ENCODE results near the gene FAM3C.
"Not testable (repeated sequence)": the region's sequence is repeated elsewhere in the genome, so short reads cannot be mapped to it uniquely, and the experiment has no call there.

The FAM3C gene

GRCh38 chr7:121330053-121330833, 65.9 kb downstream of the FAM3C start:
- no peak for DNase-seq (ENCODE audit: low spot score)

- no peak for DNase-seq (ENCODE audit: low spot score)
Observed at GRCh38 chr7:121329191-121330052, 66.7 kb downstream of the FAM3C start.

DNA sequence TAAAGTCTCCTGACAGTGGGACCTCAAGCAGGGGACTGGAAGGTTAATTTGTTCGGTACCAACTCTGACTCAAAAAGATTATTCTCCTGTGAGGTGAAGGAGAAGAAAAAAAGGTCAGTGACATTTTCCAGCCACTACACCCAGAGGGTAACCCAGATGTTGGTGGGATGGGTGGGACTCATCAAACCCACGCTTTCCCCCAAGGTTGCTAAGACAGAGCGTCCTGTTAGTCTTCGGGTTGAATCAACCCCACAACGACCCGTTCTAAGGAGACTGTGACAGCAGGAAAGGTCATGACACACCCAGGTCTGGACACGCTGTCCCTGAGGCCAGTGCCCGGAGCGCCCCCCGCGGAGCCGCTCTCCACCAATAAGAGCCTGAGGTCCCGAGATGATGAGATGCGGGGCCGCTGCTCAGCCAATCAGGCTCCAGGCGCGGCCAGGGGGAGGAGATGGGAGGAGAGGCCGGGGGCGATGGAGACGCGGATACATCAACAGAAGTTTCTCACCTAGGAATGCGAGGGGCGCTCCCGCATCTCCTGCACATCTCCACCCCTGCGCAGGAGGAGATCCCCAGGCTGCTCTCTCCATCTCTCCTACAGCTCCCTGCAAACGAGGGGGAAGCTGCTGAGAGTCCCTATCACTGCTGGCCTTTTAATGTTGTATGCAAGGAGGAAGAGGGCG, 67.5 kb downstream of the FAM3C start, which contains the start of gene WNT16:
WNT16 (plus strand) TSS at position 493 of the 683 bp plus-strand sequence. CDS start 293 bp downstream, outside the sequence.
- DNase-seq (ENCODE audit: low spot score) = no peak

DNA sequence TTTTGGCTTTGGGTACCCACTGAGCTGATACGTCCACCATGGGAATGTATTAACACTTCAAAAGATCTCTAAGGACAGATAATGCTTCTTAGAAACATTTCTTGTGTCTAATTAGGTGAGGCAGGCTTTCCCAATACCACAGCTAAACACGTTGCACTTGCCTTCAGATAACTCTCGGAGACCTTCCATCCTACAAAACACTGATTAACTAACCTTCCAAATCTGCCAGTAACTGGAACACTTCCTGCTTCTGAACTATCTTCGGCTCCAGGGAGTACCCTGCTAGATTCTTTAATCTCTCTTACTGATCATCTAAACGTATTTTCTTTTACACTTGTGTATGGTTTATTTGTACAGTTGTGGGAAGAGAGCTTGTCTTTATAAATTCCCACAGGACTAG, 68.4 kb downstream of the FAM3C start:
- DNase-seq (ENCODE audit: low spot score) = no peak

DNA sequence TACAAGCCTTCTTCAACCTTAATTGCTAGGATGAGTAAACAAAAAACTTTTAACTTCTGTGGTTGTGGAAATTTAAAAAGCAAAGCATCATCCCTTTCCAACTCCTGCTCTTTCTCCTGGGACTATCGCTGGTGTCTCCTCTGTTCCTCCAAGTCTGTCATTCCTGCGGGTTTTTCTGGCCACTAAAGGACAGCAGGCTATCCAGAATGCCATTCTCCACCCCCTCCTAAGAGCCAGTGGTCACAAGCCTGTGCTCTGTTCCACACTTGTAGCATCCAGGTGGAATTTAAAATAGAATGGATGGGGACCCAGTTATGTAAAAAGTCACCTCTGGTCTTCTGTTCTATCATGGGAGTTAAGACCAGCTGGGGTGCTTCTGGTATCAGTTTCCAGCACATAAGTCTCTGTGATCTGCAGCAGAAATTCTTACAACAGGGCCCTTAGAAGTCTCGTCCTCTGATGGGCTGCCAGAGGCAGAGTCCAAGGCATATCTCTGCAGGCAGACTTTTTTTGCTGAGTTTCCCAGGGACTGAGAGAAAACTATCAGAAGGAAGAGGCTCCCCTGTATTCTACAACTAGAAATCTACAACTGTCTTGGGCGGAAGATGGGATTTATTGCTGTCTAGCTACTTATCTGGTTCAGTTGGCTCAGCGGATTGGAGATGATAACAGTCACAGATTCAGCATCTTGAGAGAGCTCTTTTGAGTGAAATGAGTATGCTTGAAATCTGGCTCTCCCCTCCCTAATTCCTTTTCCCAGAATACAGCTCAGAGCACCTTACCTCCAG, 72.4 kb downstream of the FAM3C start:
- DNase-seq (ENCODE audit: low spot score) = no peak

DNA sequence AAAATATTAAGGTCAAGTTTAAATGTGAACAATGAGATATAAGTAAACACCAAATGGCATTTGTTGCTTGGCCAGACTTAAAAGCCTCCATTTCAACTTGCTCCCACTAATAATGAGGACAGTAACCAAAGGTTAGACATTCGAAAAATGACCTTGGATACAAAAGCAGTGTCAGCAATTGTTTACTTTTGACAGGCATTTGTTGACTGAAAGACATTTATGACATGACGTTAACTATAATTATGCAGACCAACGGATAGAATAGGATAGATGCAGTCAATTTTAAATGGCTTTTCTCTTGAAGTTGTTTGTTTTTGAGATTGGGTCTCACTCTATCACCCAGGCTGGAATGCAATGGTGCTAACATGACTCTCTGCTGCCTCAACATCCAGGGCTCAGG, 73.6 kb downstream of the FAM3C start:
- no peak for DNase-seq (ENCODE audit: low spot score)

DNA sequence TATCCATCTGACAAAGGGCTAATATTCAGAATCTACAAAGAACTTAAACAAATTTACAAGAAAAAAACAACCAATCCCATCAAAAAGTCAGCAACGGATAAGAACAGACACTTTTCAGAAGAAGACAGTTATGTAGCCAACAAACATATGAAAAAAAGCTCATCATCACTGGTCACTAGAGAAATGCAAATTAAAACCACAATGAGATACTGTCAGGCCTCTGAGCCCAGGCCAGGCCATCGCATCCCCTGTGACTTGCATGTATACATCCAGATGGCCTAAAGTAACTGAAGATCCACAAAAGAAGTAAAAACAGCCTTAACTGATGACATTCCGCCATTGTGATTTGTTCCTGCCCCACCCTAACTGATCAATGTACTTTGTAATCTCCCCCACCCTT, 80.9 kb downstream of the FAM3C start:
- DNase-seq (ENCODE audit: low spot score) = not testable (repeated sequence)

- no peak for DNase-seq (ENCODE audit: low spot score)
Observed at GRCh38 chr7:121313793-121314676, 82.1 kb downstream of the FAM3C start.

DNA sequence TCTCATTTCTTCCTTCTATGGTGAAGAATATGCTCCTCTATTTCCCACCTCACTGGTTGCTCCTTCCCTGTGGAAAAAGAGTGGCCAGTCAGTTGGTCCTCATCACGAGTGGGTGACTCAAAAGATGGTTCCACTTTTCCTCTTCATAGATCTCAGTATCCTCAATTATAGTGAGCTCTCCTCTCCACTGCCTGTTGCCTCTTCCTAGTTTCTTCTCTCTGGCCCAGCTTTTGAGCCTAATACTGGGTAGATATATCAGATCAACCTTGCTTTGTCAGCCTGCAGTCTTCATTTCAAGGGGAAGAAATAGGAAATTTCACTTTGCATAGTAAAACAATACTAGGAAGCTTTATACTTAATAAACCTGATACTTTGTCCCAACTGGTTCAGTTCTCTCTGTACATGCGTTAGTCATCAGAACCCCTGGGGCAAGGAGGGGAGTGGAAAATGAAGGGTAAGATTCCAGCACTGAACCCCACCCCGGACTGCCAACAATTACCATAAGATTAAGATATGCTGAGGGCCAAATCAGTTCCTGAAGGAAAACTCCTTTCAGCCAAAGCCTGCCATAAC, 82.8 kb downstream of the FAM3C start:
- no peak for DNase-seq (ENCODE audit: low spot score)

DNA sequence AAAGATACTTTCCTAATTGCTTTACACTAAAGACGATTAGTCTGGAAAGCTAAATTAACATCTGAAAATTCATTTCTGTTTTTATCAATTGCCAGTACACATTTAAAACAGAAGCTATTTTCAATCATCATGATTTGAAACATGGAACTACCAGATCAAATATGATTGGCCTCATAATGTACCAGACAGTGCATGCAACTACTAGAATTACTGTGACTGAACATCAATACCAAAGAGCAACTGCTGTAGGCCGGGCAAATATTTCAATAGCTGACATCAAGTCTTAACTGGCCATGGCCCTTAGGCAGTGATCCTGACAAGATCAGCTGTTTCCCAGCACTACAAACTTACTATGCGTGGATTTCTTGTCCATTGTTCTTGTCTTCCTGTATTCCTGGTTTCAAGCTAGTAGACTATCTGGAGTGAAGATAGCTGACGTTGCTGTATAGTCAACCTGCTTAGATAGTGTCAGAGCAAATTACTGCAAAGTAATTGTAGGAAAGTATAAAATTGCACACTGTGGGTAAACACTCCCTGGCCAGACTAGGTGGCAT, 89.0 kb downstream of the FAM3C start:
- DNase-seq (ENCODE audit: low spot score) = no peak

DNA sequence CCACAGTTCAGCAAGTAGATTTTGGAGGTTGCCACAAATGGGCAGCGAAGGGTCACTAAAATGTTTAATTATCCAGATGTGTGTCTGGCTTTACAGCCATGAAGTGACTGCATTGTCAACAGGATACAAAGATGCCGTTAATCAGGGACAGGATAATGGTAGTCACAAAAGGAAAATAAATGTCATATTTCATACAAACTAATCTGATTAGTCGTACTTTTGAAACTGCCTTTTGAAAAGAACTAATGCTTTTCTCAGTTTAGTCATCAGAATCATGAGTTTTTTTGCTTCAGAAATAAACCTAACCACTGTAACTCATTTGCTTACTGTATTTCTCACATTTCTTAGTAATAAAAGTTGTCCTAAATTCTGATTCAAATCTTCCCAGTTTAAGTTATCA, 89.5 kb downstream of the FAM3C start:
- no peak for DNase-seq (ENCODE audit: low spot score)

- no peak for DNase-seq (ENCODE audit: low spot score)
Observed at GRCh38 chr7:121305109-121305508, 91.0 kb downstream of the FAM3C start.

- no peak for DNase-seq (ENCODE audit: low spot score)
Observed at GRCh38 chr7:121304102-121304658, 91.9 kb downstream of the FAM3C start.

DNA sequence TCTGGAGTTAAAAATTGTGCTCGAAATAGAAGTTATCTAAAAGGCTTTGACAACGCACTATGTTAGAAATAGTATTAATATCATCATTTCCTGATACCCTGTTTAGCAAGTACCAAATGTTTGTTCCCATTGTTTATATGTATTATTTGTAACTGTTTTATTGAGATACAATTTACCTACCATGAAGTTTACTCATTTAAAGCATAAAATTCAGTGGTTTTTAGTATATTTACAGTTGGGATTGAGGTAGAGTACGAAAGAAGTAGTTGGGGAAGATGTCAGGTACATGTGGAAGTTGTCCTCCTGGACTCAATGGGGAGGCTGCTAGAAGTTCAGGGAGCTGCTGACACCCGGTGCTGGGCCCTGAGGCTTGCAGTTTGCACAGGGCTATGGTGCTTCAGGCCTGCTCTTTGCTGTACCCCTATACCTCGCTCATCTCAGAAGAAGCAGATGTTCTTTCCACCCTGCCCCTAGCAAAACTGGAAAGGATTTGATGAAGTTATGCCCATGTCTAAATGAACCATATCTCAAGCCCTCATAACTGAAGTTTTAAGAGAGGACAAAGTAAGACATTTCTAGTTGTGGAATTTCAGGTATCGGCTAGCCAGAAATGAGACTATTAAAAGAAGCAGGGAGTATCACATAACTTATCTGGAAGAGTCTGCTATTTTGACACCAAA, 92.5 kb downstream of the FAM3C start:
- no peak for DNase-seq (ENCODE audit: low spot score)

DNA sequence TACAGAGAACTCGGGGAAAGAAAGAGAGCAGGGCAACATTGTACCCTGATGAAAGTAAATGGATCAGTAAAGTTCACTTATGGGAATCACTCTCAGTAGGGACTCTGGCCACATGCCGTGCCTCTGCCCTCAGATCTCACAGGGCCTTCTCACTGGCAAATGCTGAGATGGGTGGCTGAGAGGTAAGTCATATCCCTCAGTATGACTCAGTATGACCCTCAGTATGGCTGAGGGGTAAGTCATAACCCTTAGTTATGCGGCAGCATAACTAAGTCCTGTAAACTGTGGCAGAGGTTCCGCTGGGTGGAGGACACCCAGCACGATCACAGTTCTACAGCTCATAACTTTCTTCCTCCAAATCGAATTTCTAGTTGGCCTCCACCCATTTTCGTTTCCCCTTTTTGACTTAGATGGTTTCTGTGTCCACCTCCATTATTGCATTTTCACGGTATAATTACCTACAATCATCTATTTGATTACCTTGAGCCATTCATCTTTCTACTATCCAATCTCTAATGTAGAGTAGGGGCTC, 93.8 kb downstream of the FAM3C start:
- DNase-seq (ENCODE audit: low spot score) = no peak

DNA sequence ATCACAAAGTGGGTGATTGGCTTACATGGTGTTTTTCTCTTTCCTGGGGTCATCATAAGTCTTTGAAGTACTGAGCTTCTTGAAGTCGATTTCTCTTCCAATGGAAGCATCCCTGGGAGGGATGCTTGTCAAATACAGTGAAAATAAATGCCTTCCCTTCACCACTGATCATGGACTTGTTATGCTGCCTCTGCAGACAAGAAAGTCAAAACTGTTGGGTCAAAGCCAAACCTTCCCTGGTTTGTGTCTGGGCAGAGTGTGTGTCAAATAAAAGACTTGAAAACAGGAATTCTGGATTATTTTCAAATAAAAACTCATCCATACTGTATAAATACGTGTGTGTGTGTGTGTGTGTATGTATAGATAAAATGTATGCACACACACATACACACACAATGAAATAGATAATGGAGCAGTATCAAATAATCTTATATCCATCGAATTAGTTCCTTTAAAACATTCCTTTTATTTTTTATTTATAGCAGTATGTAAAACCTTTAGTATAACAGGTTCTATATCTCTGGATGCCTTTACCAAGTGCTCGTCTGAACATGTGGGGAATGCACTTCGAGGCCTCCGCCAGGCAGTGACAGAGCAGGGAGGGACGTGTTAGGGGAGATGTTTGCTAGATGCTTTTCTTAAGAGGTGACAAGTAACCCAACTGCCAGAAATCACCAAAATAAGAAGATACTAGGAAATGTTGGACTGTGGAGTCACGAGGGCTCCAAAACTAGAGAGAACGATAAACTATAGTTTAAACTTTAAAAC, 94.5 kb downstream of the FAM3C start:
- DNase-seq (ENCODE audit: low spot score) = no peak

DNA sequence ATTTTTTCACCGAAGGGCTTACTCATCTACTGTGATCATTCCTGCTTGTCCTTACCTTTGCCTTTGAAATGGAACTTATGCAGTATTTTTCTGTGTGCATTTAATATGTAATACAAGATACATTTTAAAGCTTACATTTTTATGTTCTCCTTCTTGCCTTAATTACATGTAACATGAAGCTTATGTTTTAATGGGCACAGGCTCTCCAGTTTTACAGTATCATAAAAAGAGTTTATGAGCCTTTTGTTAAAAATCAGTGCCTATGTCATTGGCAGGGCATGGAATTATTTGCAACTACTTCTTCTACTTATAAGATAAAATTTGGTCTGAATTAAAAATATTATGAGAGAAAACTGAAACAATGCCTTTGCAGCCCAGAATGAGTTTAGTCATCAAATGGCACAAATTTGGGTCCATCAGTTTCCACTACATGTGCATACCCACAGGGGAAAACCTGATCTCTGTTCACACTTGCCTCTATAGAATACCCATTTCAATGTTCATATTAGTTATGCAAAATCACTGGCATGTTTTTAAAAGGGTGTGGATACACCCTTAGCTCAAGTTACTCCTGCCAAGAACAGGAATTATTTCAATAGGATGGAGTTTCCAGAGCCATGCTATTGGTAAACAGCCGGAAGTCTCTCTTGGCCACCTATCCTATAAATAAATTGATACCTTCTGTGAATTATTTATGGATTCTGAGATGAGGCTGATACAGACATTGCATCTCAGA, 95.3 kb downstream of the FAM3C start:
- no peak for DNase-seq (ENCODE audit: low spot score)
